ENCODE measurements around the gene CD34. TPM values are rescaled to one million over a fixed set of nuclear protein-coding genes. Genes with fewer than 3 reads are reported as not detected.

CD34 gene
- total RNA-seq, 1 donor from 2014 or later, result 2.4 TPM

GRCh38 chr1:207833381-207833780 lies 77.5 kb downstream of the CD34 start:
- no peak for DNase-seq (ENCODE audit: low spot score)

- DNase-seq (ENCODE audit: low spot score), result no peak
These were observed 78.1 kb downstream of the CD34 start for GRCh38 chr1:207832796-207833195.

- DNase-seq (ENCODE audit: low spot score), result no peak
These were observed 79.2 kb downstream of the CD34 start for GRCh38 chr1:207831517-207832327.

Other genes with a start within 250 kb of the CD34 start
- gene CD46, start 159.1 kb downstream of the CD34 start, total RNA-seq (ENCODE audit: insufficient read depth, low replicate concordance), result 113 TPM